Parathyroid adenoma (tissue), 2 donors: ENCODE results near the gene COPS2.

Experiments
- H2AFZ ChIP-seq: fragments of 300-600 bp; sonication (generic); one replicate; pipeline ENCODE4 v1.7.0; 2017; ENCODE audit warnings: antibody characterized with exemption, mild to moderate bottlenecking
- H3K27ac ChIP-seq: fragments of 300-600 bp; sonication (generic); one replicate; pipeline ENCODE4 v1.7.0; 2017
- H3K27me3 ChIP-seq: fragments of 300-600 bp; sonication (generic); one replicate; pipeline ENCODE4 v1.7.0; 2017; ENCODE audit warnings: low read length; ENCODE audit not compliant: control insufficient read depth, insufficient read depth
- H3K36me3 ChIP-seq: fragments of 300-600 bp; sonication (generic); one replicate; pipeline ENCODE4 v1.7.0; 2017; ENCODE audit warnings: low read length; ENCODE audit not compliant: control insufficient read depth, insufficient read depth
- H3K4me1 ChIP-seq: fragments of 300-600 bp; sonication (generic); one replicate; pipeline ENCODE4 v1.7.0; 2017; ENCODE audit warnings: control low read depth
- H3K4me2 ChIP-seq: fragments of 300-600 bp; sonication (generic); one replicate; pipeline ENCODE4 v1.7.0; 2017; ENCODE audit warnings: low read length
- H3K4me3 ChIP-seq: fragments of 300-600 bp; sonication (generic); one replicate; pipeline ENCODE4 v1.7.0; 2017; ENCODE audit warnings: low read depth, low read length
- H3K79me2 ChIP-seq: fragments of 300-600 bp; sonication (generic); one replicate; pipeline ENCODE4 v1.7.0; 2017; ENCODE audit warnings: control low read depth
- H3K9ac ChIP-seq: fragments of 300-600 bp; sonication (generic); one replicate; pipeline ENCODE4 v1.7.0; 2017; ENCODE audit warnings: mild to moderate bottlenecking
- H3K9me3 ChIP-seq: fragments of 300-600 bp; sonication (generic); one replicate; pipeline ENCODE4 v1.7.0; 2017; ENCODE audit warnings: low read length; ENCODE audit not compliant: control insufficient read depth
- CTCF ChIP-seq: fragments of 300-600 bp; sonication (generic); IDR thresholded peaks from one replicate; pipeline ENCODE4 v1.7.0; 2017; ENCODE audit warnings: antibody characterized with exemption, mild to moderate bottlenecking
- donor health status: primary hyperparathyroidism.

COPS2 gene

GRCh38 chr15:49155834-49156627 is 632 bp upstream of the COPS2 start:
- Histone ChIP-seq H3K27me3 (no peaks in the 10 kb centered on the region), H3K27ac (peak overlapping the region; percentile 81), H3K79me2 (peaks cover 21% of the 10 kb centered on the region), H3K4me1 (no peaks in the 10 kb centered on the region), H3K4me2 (peak overlapping the region; percentile 47), H3K9ac (no peak overlapping the region), H3K9me3 (no peaks in the 10 kb centered on the region), H3K4me3 (peak overlapping the region; percentile 81), H2AFZ (peak overlapping the region; percentile 77), H3K36me3 (no peaks in the 10 kb centered on the region)
- no peak for TF ChIP-seq CTCF

GRCh38 chr15:49154799-49155109 is 645 bp downstream of the COPS2 start:
- Histone ChIP-seq H3K79me2 (peaks cover 29% of the 10 kb centered on the region), H3K27me3 (no peaks in the 10 kb centered on the region), H3K4me3 (peak overlapping the region; percentile 81), H3K27ac (peak overlapping the region; percentile 81), H3K9me3 (no peaks in the 10 kb centered on the region), H3K9ac (peak overlapping the region; percentile 37), H2AFZ (peak overlapping the region; percentile 92), H3K36me3 (no peaks in the 10 kb centered on the region), H3K4me1 (no peaks in the 10 kb centered on the region), H3K4me2 (peak overlapping the region; percentile 77)
- TF ChIP-seq CTCF = no peak

GRCh38 chr15:49154359-49154758 is 1.0 kb downstream of the COPS2 start:
- no peaks in the 10 kb centered on the region for H3K9me3 ChIP-seq
- H3K36me3 ChIP-seq = no peaks in the 10 kb centered on the region
- peaks cover 30% of the 10 kb centered on the region for H3K79me2 ChIP-seq
- H3K27ac ChIP-seq = no peak overlapping the region
- no peaks in the 10 kb centered on the region for H3K27me3 ChIP-seq
- peak overlapping the region; percentile 81 for H3K4me3 ChIP-seq
- no peak overlapping the region for H3K9ac ChIP-seq
- H2AFZ ChIP-seq = no peak overlapping the region
- peak overlapping the region; percentile 77 for H3K4me2 ChIP-seq
- no peak for TF ChIP-seq CTCF
- H3K4me1 ChIP-seq = no peaks in the 10 kb centered on the region

- no peaks in the 10 kb centered on the region for H3K4me1 ChIP-seq
- H3K27me3 ChIP-seq = no peaks in the 10 kb centered on the region
- no peak for TF ChIP-seq CTCF
- no peak overlapping the region for H3K9ac ChIP-seq
- H3K36me3 ChIP-seq = no peaks in the 10 kb centered on the region
- H3K4me3 ChIP-seq = no peak overlapping the region
- no peaks in the 10 kb centered on the region for H3K9me3 ChIP-seq
- H3K4me2 ChIP-seq = no peak overlapping the region
- H3K79me2 ChIP-seq = peaks cover 26% of the 10 kb centered on the region
- no peak overlapping the region for H3K27ac ChIP-seq
- H2AFZ ChIP-seq = no peak overlapping the region
These were observed 2.7 kb downstream of the COPS2 start for GRCh38 chr15:49152552-49153312.
